GM12892 (cell line): ENCODE measurements around the gene FBXL2.

Experiments
- POLR2A ChIP-seq: IDR thresholded peaks from 2 replicates; pipeline ENCODE4 v1.6.1; 2011; ENCODE audit warnings: low read depth, low read length, control low read depth
- POLR2AphosphoS5 ChIP-seq: IDR thresholded peaks from 2 replicates; pipeline ENCODE4 v1.6.1; 2011; ENCODE audit warnings: low read depth, low read length, control low read depth
- TAF1 ChIP-seq: IDR thresholded peaks from 2 replicates; pipeline ENCODE4 v1.6.1; 2011; ENCODE audit warnings: low read depth, mild to moderate bottlenecking, control low read depth, low read length, borderline replicate concordance

DNA sequence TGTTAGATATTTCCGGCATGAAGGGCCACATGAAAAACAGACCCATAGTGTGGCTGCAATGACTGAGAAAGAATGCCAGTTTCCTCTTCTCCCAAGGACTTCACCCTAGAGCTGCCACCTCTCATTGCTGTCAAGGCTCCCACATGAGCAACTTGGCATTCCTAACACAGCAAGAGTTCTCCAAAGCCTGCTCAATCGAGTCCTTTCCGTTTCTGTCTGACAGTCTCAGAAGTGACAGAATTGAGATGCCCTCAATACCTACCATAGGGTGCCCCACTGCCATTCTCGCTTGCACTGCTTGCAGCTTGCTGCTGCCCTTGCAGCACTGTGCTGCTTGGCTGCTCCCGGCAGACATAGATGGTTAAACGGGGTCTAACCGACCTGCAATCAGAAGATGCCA is 118.7 kb downstream of the FBXL2 start:
- no peak for TF ChIP-seq POLR2A
- no peak for TF ChIP-seq POLR2AphosphoS5
- no peak for TF ChIP-seq TAF1
